Fibroblast of lung (primary cell): ENCODE measurements around the gene METTL14. TPM values are rescaled to one million over a fixed set of nuclear protein-coding genes. Genes with fewer than 3 reads are reported as not detected.
A peak's percentile ranks its signal among the peaks of the same experiment; 100 is the strongest.

ENCODE experiments used
- DNase-seq, 2 donors: peaks; one replicate each; pipeline versions ENCODE4 v3.0.0 to v3.0.0-alpha.2; 2010; ENCODE audit warnings: low read depth in 2 of 2
- H2AFZ ChIP-seq: 2 replicates; pipeline ENCODE4 v1.5.1; 2012; ENCODE audit warnings: low read length, control low read depth, inconsistent platforms
- H3K27ac ChIP-seq: 2 replicates; pipeline ENCODE4 v1.5.1; 2011; ENCODE audit warnings: low read length, control low read depth; ENCODE audit not compliant: insufficient read depth
- H3K27me3 ChIP-seq: 2 replicates; pipeline ENCODE4 v1.5.1; 2011; ENCODE audit warnings: mild to moderate bottlenecking, low read length; ENCODE audit not compliant: control insufficient read depth, insufficient read depth
- H3K36me3 ChIP-seq: 2 replicates; pipeline ENCODE4 v1.5.1; 2011; ENCODE audit warnings: low read length; ENCODE audit not compliant: control insufficient read depth, insufficient read depth
- H3K4me1 ChIP-seq: 2 replicates; pipeline ENCODE4 v1.5.1; 2011; ENCODE audit warnings: low read length; ENCODE audit not compliant: control insufficient read depth, insufficient read depth; ENCODE audit errors: extremely low read depth
- H3K4me2 ChIP-seq: 2 replicates; pipeline ENCODE4 v1.5.1; 2011; ENCODE audit warnings: low read length, control low read depth; ENCODE audit not compliant: insufficient read depth; ENCODE audit errors: extremely low read depth
- H3K4me3 ChIP-seq, 4 experiments: fragments of 200-600 bp in 1 of 4; sonication (generic) in 1 of 4; replicated peaks in 1 of 4; 2 replicates each; pipeline ENCODE4 v1.5.1; 2011 to 2016; ENCODE audit warnings: low read length in 4 of 4, low read depth in 3 of 4, mild to moderate bottlenecking in 3 of 4, control low read depth in 2 of 4, inconsistent platforms in 1 of 4, mixed read lengths in 1 of 4; ENCODE audit not compliant: insufficient read depth in 1 of 4; ENCODE audit errors: control extremely low read depth in 1 of 4
- H3K79me2 ChIP-seq: 2 replicates; pipeline ENCODE4 v1.5.1; 2012; ENCODE audit warnings: mild to moderate bottlenecking, low read length, inconsistent platforms; ENCODE audit not compliant: control insufficient read depth, insufficient read depth
- H3K9ac ChIP-seq: 2 replicates; pipeline ENCODE4 v1.5.1; 2011; ENCODE audit warnings: mild to moderate bottlenecking, low read length, control low read depth; ENCODE audit not compliant: insufficient read depth
- H3K9me3 ChIP-seq: 2 replicates; pipeline ENCODE4 v1.5.1; 2012; ENCODE audit warnings: low read depth, low read length; ENCODE audit not compliant: control insufficient read depth, insufficient read depth
- H4K20me1 ChIP-seq: 2 replicates; pipeline ENCODE4 v1.5.1; 2011; ENCODE audit warnings: low read length; ENCODE audit not compliant: control insufficient read depth, insufficient read depth; ENCODE audit errors: extremely low read depth
- CTCF ChIP-seq, 2 donors: IDR thresholded peaks in 1 of 2; conservative IDR thresholded peaks in 1 of 2; 1 replicate in 1 of 2; 2 replicates in 1 of 2; pipeline ENCODE4 v1.5.1; 2011 to 2012; ENCODE audit warnings: low read length in 2 of 2, control low read depth in 1 of 2, inconsistent platforms in 1 of 2, low read depth in 1 of 2, mild to moderate bottlenecking in 1 of 2
- EZH2 ChIP-seq: IDR thresholded peaks from 2 replicates; pipeline ENCODE4 v1.5.1; 2012; ENCODE audit warnings: low read length, control low read depth, mild to moderate bottlenecking; ENCODE audit errors: missing control alignments
- polyA plus RNA-seq, 2 donors: library from polyadenylated mRNA; depleted of rRNA in 1 of 2; stranded (reverse) in 1 of 2; unstranded in 1 of 2; fragments of >200 nt; gene quantifications; 2 replicates each; pipeline ENCODE4 v1.2.1, GENCODE V29; 2011 to 2012; ENCODE audit warnings: missing spikeins in 1 of 2
- total RNA-seq: library from RNA; depleted of rRNA; stranded (reverse); fragments of >200 nt; gene quantifications from 2 replicates; pipeline ENCODE4 v1.2.1, GENCODE V29; 2014

METTL14 gene
- total and polyA plus RNA-seq, 2 donors (not counting 1 experiment from before 2014, with no cell fraction given), result 18.2 to 29.7 TPM

DNA sequence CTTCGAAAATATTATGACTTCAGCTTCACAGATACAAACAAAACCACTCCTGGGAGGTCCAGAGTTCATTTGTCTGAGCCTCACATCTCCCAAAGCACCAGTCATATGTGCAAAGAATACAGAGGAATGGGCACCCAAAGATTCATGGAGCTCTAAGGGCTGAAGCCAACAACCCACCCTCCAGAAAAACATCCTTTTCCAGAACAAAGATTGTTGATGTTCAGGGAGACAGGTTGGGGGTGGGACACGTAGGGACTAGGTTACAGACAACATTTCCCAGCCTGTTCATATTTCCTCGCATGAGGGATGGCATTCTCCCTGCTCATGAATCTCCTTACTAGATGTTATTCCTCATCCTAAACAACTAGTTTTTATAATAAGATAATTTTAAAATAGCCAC, 71.2 kb downstream of the METTL14 start:
- H3K4me2 ChIP-seq, result no peak overlapping the region
- H4K20me1 ChIP-seq, result no peaks in the 10 kb centered on the region
- H3K4me3 ChIP-seq, result no peak overlapping the region
- peaks cover 22% of the 10 kb centered on the region for H3K4me1 ChIP-seq
- H3K9ac ChIP-seq, result no peak overlapping the region
- H3K27ac ChIP-seq, result no peak overlapping the region
- no peak for DNase-seq
- no peak overlapping the region for H2AFZ ChIP-seq
- H3K36me3 ChIP-seq, result peaks cover 6% of the 10 kb centered on the region
- H3K79me2 ChIP-seq, result peaks cover 30% of the 10 kb centered on the region
- no peaks in the 10 kb centered on the region for H3K9me3 ChIP-seq
- no peaks in the 10 kb centered on the region for H3K27me3 ChIP-seq
- TF ChIP-seq EZH2, result no peak
- TF ChIP-seq CTCF (conservative IDR thresholded peaks at IDR 0.05 in 1 of 2, IDR thresholded peaks at IDR 0.05 in 1 of 2; ENCODE audit: low read depth in 1 of 2, low read length in 2 of 2), result no peak

GRCh38 chr4:118756958-118757357, 71.8 kb downstream of the METTL14 start:
- Histone ChIP-seq H3K4me1 (peaks cover 20% of the 10 kb centered on the region), H3K27ac (no peak overlapping the region)

DNA sequence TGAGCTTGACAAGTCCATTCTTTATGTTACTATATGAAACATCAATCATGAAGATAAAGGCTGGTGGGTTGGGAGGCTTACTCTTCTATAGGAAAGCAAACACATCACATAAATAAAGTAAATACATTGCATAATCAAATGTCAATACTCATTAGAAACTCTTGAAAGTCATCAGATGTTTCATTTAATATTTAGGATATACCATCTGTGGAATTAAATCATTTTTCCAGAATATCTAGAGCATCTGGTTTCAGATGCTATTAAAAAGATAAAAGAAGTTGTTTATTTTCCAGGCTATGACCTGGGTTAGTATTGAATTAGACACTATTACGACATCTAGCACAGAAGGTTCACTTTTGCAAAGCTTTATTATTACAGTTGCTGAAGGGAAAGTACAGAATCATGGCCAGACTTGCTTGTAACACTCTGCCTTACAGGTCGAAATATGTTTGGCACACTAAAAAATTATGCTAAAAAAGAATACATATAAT, 72.6 kb downstream of the METTL14 start:
- no peak overlapping the region for H3K27ac ChIP-seq
- no peak overlapping the region for H3K4me2 ChIP-seq
- H4K20me1 ChIP-seq, result no peaks in the 10 kb centered on the region
- peaks cover 37% of the 10 kb centered on the region for H3K79me2 ChIP-seq
- TF ChIP-seq CTCF (conservative IDR thresholded peaks at IDR 0.05 in 1 of 2, IDR thresholded peaks at IDR 0.05 in 1 of 2; ENCODE audit: low read depth in 1 of 2, low read length in 2 of 2) (no peak), EZH2 (no peak)
- no peak overlapping the region for H3K4me3 ChIP-seq
- peaks cover 6% of the 10 kb centered on the region for H3K36me3 ChIP-seq
- no peaks in the 10 kb centered on the region for H3K9me3 ChIP-seq
- H3K4me1 ChIP-seq, result peaks cover 19% of the 10 kb centered on the region
- H3K9ac ChIP-seq, result no peak overlapping the region
- H3K27me3 ChIP-seq, result no peaks in the 10 kb centered on the region
- peak in 1 of 2 donors; percentile 92 for DNase-seq
- no peak overlapping the region for H2AFZ ChIP-seq

More at GRCh38 chr4:118756958-118757357, 71.8 kb downstream of the METTL14 start:
- DNase-seq, result no peak
- Histone ChIP-seq H3K9ac (no peak overlapping the region), H3K4me2 (no peak overlapping the region), H3K79me2 (peaks cover 34% of the 10 kb centered on the region), H3K27me3 (no peaks in the 10 kb centered on the region), H4K20me1 (no peaks in the 10 kb centered on the region), H2AFZ (no peak overlapping the region), H3K36me3 (peaks cover 4% of the 10 kb centered on the region), H3K9me3 (no peaks in the 10 kb centered on the region), H3K4me3 (no peak overlapping the region)
- no peak for TF ChIP-seq CTCF (conservative IDR thresholded peaks at IDR 0.05 in 1 of 2, IDR thresholded peaks at IDR 0.05 in 1 of 2; ENCODE audit: low read depth in 1 of 2, low read length in 2 of 2)
- TF ChIP-seq EZH2, result no peak
